ENCODE measurements around the gene EXOSC3. TPM values are rescaled to one million over a fixed set of nuclear protein-coding genes. Genes with fewer than 3 reads are reported as not detected.

Gene EXOSC3
- polyA plus RNA-seq, 1 donor (not counting 4 experiments of a cell fraction or from before 2014, with no cell fraction given) = 48.8 TPM

DNA sequence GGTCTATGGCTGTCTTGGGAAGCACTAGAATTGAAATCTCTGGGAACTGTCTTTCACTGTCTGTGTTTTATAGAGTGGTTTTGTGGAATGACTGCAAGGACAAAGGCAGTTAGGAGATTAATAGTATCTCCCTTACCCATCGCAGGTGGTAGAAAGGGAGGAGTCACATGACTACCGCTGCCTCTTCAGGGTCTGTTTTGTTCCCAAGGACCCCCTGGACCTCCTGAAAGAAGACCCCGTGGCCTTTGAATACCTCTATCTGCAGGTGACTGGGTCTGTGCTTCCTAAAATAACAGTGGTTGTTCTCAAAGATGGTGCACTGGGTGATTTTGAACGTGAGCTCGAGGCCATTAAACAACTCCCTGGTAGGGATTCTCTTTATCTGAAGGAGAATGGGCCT is 54.0 kb downstream of the EXOSC3 start:
- FAIRE-seq (no peak), DNase-seq (ENCODE audit: low read depth, low spot score) (no peak)
- dilution Hi-C loops (cut with MboI; ENCODE audit: extremely low pct_ligation_motif_present, low sequenced_read_pairs) = no loop called here
- H3K36me3 ChIP-seq (ENCODE audit: control insufficient read depth in 2 of 2, extremely low read depth in 1 of 2, insufficient read depth in 2 of 2, low read length in 2 of 2) = no peaks in the 10 kb centered on the region
- H2AFZ ChIP-seq (ENCODE audit: control insufficient read depth, low read length) = no peak overlapping the region
- peaks cover 17% of the 10 kb centered on the region for H3K4me1 ChIP-seq (ENCODE audit: control insufficient read depth, extremely low read depth, insufficient read depth, low read length)
- TF ChIP-seq, protein P1, sequence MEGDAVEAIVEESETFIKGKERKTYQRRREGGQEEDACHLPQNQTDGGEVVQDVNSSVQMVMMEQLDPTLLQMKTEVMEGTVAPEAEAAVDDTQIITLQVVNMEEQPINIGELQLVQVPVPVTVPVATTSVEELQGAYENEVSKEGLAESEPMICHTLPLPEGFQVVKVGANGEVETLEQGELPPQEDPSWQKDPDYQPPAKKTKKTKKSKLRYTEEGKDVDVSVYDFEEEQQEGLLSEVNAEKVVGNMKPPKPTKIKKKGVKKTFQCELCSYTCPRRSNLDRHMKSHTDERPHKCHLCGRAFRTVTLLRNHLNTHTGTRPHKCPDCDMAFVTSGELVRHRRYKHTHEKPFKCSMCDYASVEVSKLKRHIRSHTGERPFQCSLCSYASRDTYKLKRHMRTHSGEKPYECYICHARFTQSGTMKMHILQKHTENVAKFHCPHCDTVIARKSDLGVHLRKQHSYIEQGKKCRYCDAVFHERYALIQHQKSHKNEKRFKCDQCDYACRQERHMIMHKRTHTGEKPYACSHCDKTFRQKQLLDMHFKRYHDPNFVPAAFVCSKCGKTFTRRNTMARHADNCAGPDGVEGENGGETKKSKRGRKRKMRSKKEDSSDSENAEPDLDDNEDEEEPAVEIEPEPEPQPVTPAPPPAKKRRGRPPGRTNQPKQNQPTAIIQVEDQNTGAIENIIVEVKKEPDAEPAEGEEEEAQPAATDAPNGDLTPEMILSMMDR (optimal IDR thresholded peaks at IDR 0.05 in 1 of 3, IDR thresholded peaks at IDR 0.05 in 1 of 3, conservative IDR thresholded peaks at IDR 0.05 in 1 of 3; ENCODE audit: extremely low read depth in 1 of 3, insufficient read depth in 2 of 3, low read length in 3 of 3) = no peak
- TF ChIP-seq EZH2 (IDR thresholded peaks at IDR 0.05; ENCODE audit: low read length) = no peak
- no peaks in the 10 kb centered on the region for H4K20me1 ChIP-seq (ENCODE audit: control insufficient read depth, extremely low read depth, insufficient read depth, low read length)
- no peaks in the 10 kb centered on the region for H3K9me1 ChIP-seq (ENCODE audit: control insufficient read depth, extremely low read depth, insufficient read depth, low read length)
- no peak overlapping the region for H3K4me3 ChIP-seq (ENCODE audit: control insufficient read depth in 2 of 3, extremely low read depth in 1 of 3, insufficient read depth in 2 of 3, low read depth in 1 of 3, low read length in 3 of 3)
- H3K27me3 ChIP-seq (ENCODE audit: control insufficient read depth, extremely low read depth, insufficient read depth, low read length) = no peaks in the 10 kb centered on the region
- H3K27ac ChIP-seq (ENCODE audit: control insufficient read depth, insufficient read depth, low read length) = no peak overlapping the region
- H3K4me2 ChIP-seq (ENCODE audit: control insufficient read depth, extremely low read depth, insufficient read depth, low read depth, low read length) = no peak overlapping the region
- H3K9ac ChIP-seq (ENCODE audit: control insufficient read depth, extremely low read depth, insufficient read depth, low read length) = no peak overlapping the region
- H3K9me3 ChIP-seq (ENCODE audit: control insufficient read depth, low read depth, low read length) = no peaks in the 10 kb centered on the region
- no peaks in the 10 kb centered on the region for H3K79me2 ChIP-seq (ENCODE audit: control insufficient read depth, insufficient read depth, low read length)

DNA sequence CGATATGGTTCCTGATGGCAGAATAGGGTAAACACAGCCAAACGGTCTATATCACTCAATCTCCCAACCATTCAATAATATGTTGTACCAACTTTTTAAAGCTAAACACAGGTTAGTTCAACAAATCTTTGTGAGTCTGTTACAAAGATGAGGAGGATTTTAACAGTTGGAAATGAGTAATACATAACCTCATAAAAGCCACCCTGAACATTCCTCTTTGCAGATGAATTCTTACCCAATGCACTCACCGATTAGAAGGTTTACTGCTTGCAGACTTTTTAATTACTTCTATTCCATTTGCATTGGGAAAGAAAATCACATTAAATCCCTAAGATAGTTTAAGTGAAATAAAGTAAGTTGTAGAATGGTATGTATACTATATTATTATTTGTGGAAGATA is 54.6 kb downstream of the EXOSC3 start:
- Histone ChIP-seq H3K79me2 (ENCODE audit: control insufficient read depth, insufficient read depth, low read length) (no peaks in the 10 kb centered on the region), H3K36me3 (ENCODE audit: control insufficient read depth in 2 of 2, extremely low read depth in 1 of 2, insufficient read depth in 2 of 2, low read length in 2 of 2) (no peaks in the 10 kb centered on the region), H3K4me3 (ENCODE audit: control insufficient read depth in 2 of 3, extremely low read depth in 1 of 3, insufficient read depth in 2 of 3, low read depth in 1 of 3, low read length in 3 of 3) (no peak overlapping the region), H3K4me2 (ENCODE audit: control insufficient read depth, extremely low read depth, insufficient read depth, low read depth, low read length) (peak overlapping the region; percentile 38), H3K9me3 (ENCODE audit: control insufficient read depth, low read depth, low read length) (no peaks in the 10 kb centered on the region), H3K27ac (ENCODE audit: control insufficient read depth, insufficient read depth, low read length) (no peak overlapping the region), H3K9me1 (ENCODE audit: control insufficient read depth, extremely low read depth, insufficient read depth, low read length) (no peaks in the 10 kb centered on the region), H3K9ac (ENCODE audit: control insufficient read depth, extremely low read depth, insufficient read depth, low read length) (no peak overlapping the region), H3K27me3 (ENCODE audit: control insufficient read depth, extremely low read depth, insufficient read depth, low read length) (no peaks in the 10 kb centered on the region), H3K4me1 (ENCODE audit: control insufficient read depth, extremely low read depth, insufficient read depth, low read length) (peaks cover 17% of the 10 kb centered on the region), H2AFZ (ENCODE audit: control insufficient read depth, low read length) (no peak overlapping the region), H4K20me1 (ENCODE audit: control insufficient read depth, extremely low read depth, insufficient read depth, low read length) (no peaks in the 10 kb centered on the region)
- peak; percentile 44 for FAIRE-seq
- TF ChIP-seq, protein P1 (optimal IDR thresholded peaks at IDR 0.05 in 1 of 3, IDR thresholded peaks at IDR 0.05 in 1 of 3, conservative IDR thresholded peaks at IDR 0.05 in 1 of 3; ENCODE audit: extremely low read depth in 1 of 3, insufficient read depth in 2 of 3, low read length in 3 of 3) = no peak
- no peak for TF ChIP-seq EZH2 (IDR thresholded peaks at IDR 0.05; ENCODE audit: low read length)
- DNase-seq (ENCODE audit: low read depth, low spot score) = no peak
- dilution Hi-C loops (cut with MboI; ENCODE audit: extremely low pct_ligation_motif_present, low sequenced_read_pairs) = no loop called here

Other genes starting within 250 kb of the EXOSC3 start
- gene FBXO10, start 208.7 kb downstream of the EXOSC3 start, polyA plus RNA-seq = 4.1 to 6.6 TPM (median 5.1 TPM) in 3 replicates
- 175 to 232 TPM (median 193 TPM) in 3 replicates for gene TOMM5, start 192.5 kb downstream of the EXOSC3 start, polyA plus RNA-seq
- 0.01 to 0.06 TPM (median 0.01 TPM) in 3 replicates for gene FRMPD1, start 134.1 kb downstream of the EXOSC3 start, polyA plus RNA-seq
- gene TRMT10B, start 31.3 kb downstream of the EXOSC3 start, polyA plus RNA-seq = 4.0 to 6.9 TPM (median 6.8 TPM) in 3 replicates
- 27.6 to 29.7 TPM (median 29.2 TPM) in 3 replicates for gene DCAF10, start 15.7 kb upstream of the EXOSC3 start, polyA plus RNA-seq
- 19.5 to 31.8 TPM (median 22.2 TPM) in 3 replicates for gene SLC25A51, start 119.1 kb upstream of the EXOSC3 start, polyA plus RNA-seq

Data from keratinocyte (primary cell).